ENCODE results near the gene NUP153.
"Not testable (repeated sequence)": the region's sequence is repeated elsewhere in the genome, so short reads cannot be mapped to it uniquely, and the experiment has no call there.

NUP153 gene

GRCh38 chr6:17728551-17729222, 22.0 kb upstream of the NUP153 start:
- Histone ChIP-seq H3K4me1 (ENCODE audit: control insufficient read depth, insufficient read depth, low read length) (no peaks in the 10 kb centered on the region), H3K4me3 (ENCODE audit: low read length) (no peak overlapping the region), H3K9ac (ENCODE audit: low read length) (no peak overlapping the region), H3K36me3 (ENCODE audit: control insufficient read depth, insufficient read depth, low read length) (no peaks in the 10 kb centered on the region), H3K27me3 (ENCODE audit: control insufficient read depth, insufficient read depth, low read length) (no peaks in the 10 kb centered on the region), H3K27ac (ENCODE audit: low read depth, low read length) (no peak overlapping the region)

- Histone ChIP-seq H3K27ac (ENCODE audit: low read depth, low read length) (no peak overlapping the region), H3K4me1 (ENCODE audit: control insufficient read depth, insufficient read depth, low read length) (no peaks in the 10 kb centered on the region), H3K9ac (ENCODE audit: low read length) (no peak overlapping the region), H3K27me3 (ENCODE audit: control insufficient read depth, insufficient read depth, low read length) (no peaks in the 10 kb centered on the region), H3K36me3 (ENCODE audit: control insufficient read depth, insufficient read depth, low read length) (no peaks in the 10 kb centered on the region), H3K4me3 (ENCODE audit: low read length) (no peak overlapping the region)
Observed at GRCh38 chr6:17725083-17725482, 18.4 kb upstream of the NUP153 start.

GRCh38 chr6:17724341-17724740, 17.6 kb upstream of the NUP153 start:
- H3K4me1 ChIP-seq (ENCODE audit: control insufficient read depth, insufficient read depth, low read length), result no peaks in the 10 kb centered on the region

GRCh38 chr6:17721671-17722070, 14.9 kb upstream of the NUP153 start:
- Histone ChIP-seq H3K27ac (ENCODE audit: low read depth, low read length) (no peak overlapping the region), H3K9ac (ENCODE audit: low read length) (no peak overlapping the region), H3K4me3 (ENCODE audit: low read length) (no peak overlapping the region), H3K4me1 (ENCODE audit: control insufficient read depth, insufficient read depth, low read length) (no peaks in the 10 kb centered on the region), H3K27me3 (ENCODE audit: control insufficient read depth, insufficient read depth, low read length) (no peaks in the 10 kb centered on the region), H3K36me3 (ENCODE audit: control insufficient read depth, insufficient read depth, low read length) (no peaks in the 10 kb centered on the region)

More at GRCh38 chr6:17724341-17724740, 17.6 kb upstream of the NUP153 start:
- no peak overlapping the region for H3K27ac ChIP-seq (ENCODE audit: low read depth, low read length)
- H3K4me3 ChIP-seq (ENCODE audit: low read length), result no peak overlapping the region
- H3K9ac ChIP-seq (ENCODE audit: low read length), result no peak overlapping the region
- no peaks in the 10 kb centered on the region for H3K36me3 ChIP-seq (ENCODE audit: control insufficient read depth, insufficient read depth, low read length)
- no peaks in the 10 kb centered on the region for H3K27me3 ChIP-seq (ENCODE audit: control insufficient read depth, insufficient read depth, low read length)

GRCh38 chr6:17719323-17720041, 12.8 kb upstream of the NUP153 start:
- no peaks in the 10 kb centered on the region for H3K4me1 ChIP-seq (ENCODE audit: control insufficient read depth, insufficient read depth, low read length)
- H3K4me3 ChIP-seq (ENCODE audit: low read length), result no peak overlapping the region
- no peak overlapping the region for H3K27ac ChIP-seq (ENCODE audit: low read depth, low read length)
- no peak overlapping the region for H3K9ac ChIP-seq (ENCODE audit: low read length)
- no peaks in the 10 kb centered on the region for H3K27me3 ChIP-seq (ENCODE audit: control insufficient read depth, insufficient read depth, low read length)
- H3K36me3 ChIP-seq (ENCODE audit: control insufficient read depth, insufficient read depth, low read length), result no peaks in the 10 kb centered on the region

GRCh38 chr6:17716221-17716620, 9.5 kb upstream of the NUP153 start:
- no peak overlapping the region for H3K27ac ChIP-seq (ENCODE audit: low read depth, low read length)
- no peak overlapping the region for H3K4me3 ChIP-seq (ENCODE audit: low read length)
- H3K9ac ChIP-seq (ENCODE audit: low read length), result no peak overlapping the region
- H3K27me3 ChIP-seq (ENCODE audit: control insufficient read depth, insufficient read depth, low read length), result no peaks in the 10 kb centered on the region
- no peaks in the 10 kb centered on the region for H3K4me1 ChIP-seq (ENCODE audit: control insufficient read depth, insufficient read depth, low read length)
- H3K36me3 ChIP-seq (ENCODE audit: control insufficient read depth, insufficient read depth, low read length), result no peaks in the 10 kb centered on the region

- Histone ChIP-seq H3K36me3 (ENCODE audit: control insufficient read depth, insufficient read depth, low read length) (no peaks in the 10 kb centered on the region), H3K4me3 (ENCODE audit: low read length) (no peak overlapping the region), H3K4me1 (ENCODE audit: control insufficient read depth, insufficient read depth, low read length) (no peaks in the 10 kb centered on the region), H3K9ac (ENCODE audit: low read length) (no peak overlapping the region), H3K27ac (ENCODE audit: low read depth, low read length) (no peak overlapping the region), H3K27me3 (ENCODE audit: control insufficient read depth, insufficient read depth, low read length) (no peaks in the 10 kb centered on the region)
Observed at GRCh38 chr6:17714879-17715851, 8.4 kb upstream of the NUP153 start.

- Histone ChIP-seq H3K4me1 (ENCODE audit: control insufficient read depth, insufficient read depth, low read length) (no peaks in the 10 kb centered on the region), H3K36me3 (ENCODE audit: control insufficient read depth, insufficient read depth, low read length) (no peaks in the 10 kb centered on the region), H3K9ac (ENCODE audit: low read length) (no peak overlapping the region), H3K27me3 (ENCODE audit: control insufficient read depth, insufficient read depth, low read length) (no peaks in the 10 kb centered on the region), H3K4me3 (ENCODE audit: low read length) (no peak overlapping the region), H3K27ac (ENCODE audit: low read depth, low read length) (no peak overlapping the region)
Observed at GRCh38 chr6:17714177-17714576, 7.5 kb upstream of the NUP153 start.

- H3K27me3 ChIP-seq (ENCODE audit: control insufficient read depth, insufficient read depth, low read length), result no peaks in the 10 kb centered on the region
- no peaks in the 10 kb centered on the region for H3K4me1 ChIP-seq (ENCODE audit: control insufficient read depth, insufficient read depth, low read length)
- no peaks in the 10 kb centered on the region for H3K36me3 ChIP-seq (ENCODE audit: control insufficient read depth, insufficient read depth, low read length)
- no peak overlapping the region for H3K4me3 ChIP-seq (ENCODE audit: low read length)
- H3K27ac ChIP-seq (ENCODE audit: low read depth, low read length), result no peak overlapping the region
- H3K9ac ChIP-seq (ENCODE audit: low read length), result no peak overlapping the region
Observed at GRCh38 chr6:17712576-17712975, 5.9 kb upstream of the NUP153 start.

GRCh38 chr6:17710331-17710730, 3.6 kb upstream of the NUP153 start:
- H3K4me1 ChIP-seq (ENCODE audit: control insufficient read depth, insufficient read depth, low read length), result no peaks in the 10 kb centered on the region
- H3K27me3 ChIP-seq (ENCODE audit: control insufficient read depth, insufficient read depth, low read length), result no peaks in the 10 kb centered on the region
- H3K4me3 ChIP-seq (ENCODE audit: low read length), result no peak overlapping the region
- H3K36me3 ChIP-seq (ENCODE audit: control insufficient read depth, insufficient read depth, low read length), result no peaks in the 10 kb centered on the region
- no peak overlapping the region for H3K9ac ChIP-seq (ENCODE audit: low read length)
- no peak overlapping the region for H3K27ac ChIP-seq (ENCODE audit: low read depth, low read length)

GRCh38 chr6:17709476-17709875, 2.8 kb upstream of the NUP153 start:
- H3K4me3 ChIP-seq (ENCODE audit: low read length), result no peak overlapping the region
- no peaks in the 10 kb centered on the region for H3K4me1 ChIP-seq (ENCODE audit: control insufficient read depth, insufficient read depth, low read length)
- H3K9ac ChIP-seq (ENCODE audit: low read length), result no peak overlapping the region
- H3K27ac ChIP-seq (ENCODE audit: low read depth, low read length), result no peak overlapping the region
- H3K27me3 ChIP-seq (ENCODE audit: control insufficient read depth, insufficient read depth, low read length), result no peaks in the 10 kb centered on the region
- H3K36me3 ChIP-seq (ENCODE audit: control insufficient read depth, insufficient read depth, low read length), result no peaks in the 10 kb centered on the region

GRCh38 chr6:17708035-17708434, 1.3 kb upstream of the NUP153 start:
- H3K4me3 ChIP-seq (ENCODE audit: low read length); H3K36me3 ChIP-seq (ENCODE audit: control insufficient read depth, insufficient read depth, low read length); H3K9ac ChIP-seq (ENCODE audit: low read length); H3K4me1 ChIP-seq (ENCODE audit: control insufficient read depth, insufficient read depth, low read length); H3K27me3 ChIP-seq (ENCODE audit: control insufficient read depth, insufficient read depth, low read length); H3K27ac ChIP-seq (ENCODE audit: low read depth, low read length): not testable (repeated sequence)

Measured in rectal smooth muscle tissue (tissue), 1 donor.